ENCODE measurements around the gene ME3.
"Not testable (repeated sequence)": the region's sequence is repeated elsewhere in the genome, so short reads cannot be mapped to it uniquely, and the experiment has no call there.

The ME3 gene

GRCh38 chr11:86663761-86664160, 8.7 kb downstream of the ME3 start:
- DNase-seq (ENCODE audit: low read depth) = no peak

DNA sequence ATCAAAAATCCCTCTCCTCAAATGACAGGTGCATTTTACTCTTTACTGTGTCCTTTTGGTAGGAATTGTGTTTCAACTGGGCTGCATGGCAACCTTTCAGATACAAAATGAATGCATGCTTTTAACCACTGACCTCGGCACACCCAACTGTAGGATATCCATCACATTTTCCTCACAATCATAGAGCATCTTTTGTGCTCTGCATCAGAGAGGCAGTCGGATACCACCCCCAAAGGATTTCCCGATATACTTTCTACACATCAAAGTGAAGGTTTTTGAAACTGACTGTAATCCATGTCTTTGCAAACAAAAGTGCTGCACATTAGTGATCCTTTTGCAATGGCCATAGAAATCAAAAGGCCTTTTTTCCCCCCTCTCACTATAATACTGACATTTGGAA, 9.1 kb downstream of the ME3 start:
- DNase-seq (ENCODE audit: low read depth) = no peak

DNA sequence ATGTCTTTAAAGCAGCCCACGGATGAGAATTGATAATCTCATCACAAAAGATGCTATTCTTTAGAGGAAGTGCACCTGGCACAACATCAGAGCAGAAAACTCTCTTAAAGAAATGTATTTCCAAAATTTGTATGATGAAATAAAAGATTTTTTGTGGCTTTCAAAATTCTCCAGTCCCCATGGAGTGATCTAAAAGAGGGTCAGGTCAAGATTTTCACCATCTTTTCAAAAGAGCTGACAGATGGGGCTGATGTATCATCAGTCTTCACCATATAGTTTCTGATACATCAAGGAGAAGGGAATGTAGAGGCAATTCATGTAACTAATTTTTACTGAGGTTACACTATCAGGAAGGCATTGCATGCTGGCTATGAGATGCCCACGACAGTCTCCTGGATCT, 11.7 kb downstream of the ME3 start:
- no peak for DNase-seq (ENCODE audit: low read depth)

- DNase-seq (ENCODE audit: low read depth) = no peak
These were observed 12.3 kb downstream of the ME3 start for GRCh38 chr11:86660088-86660487.

- DNase-seq (ENCODE audit: low read depth) = no peak
These were observed 13.9 kb downstream of the ME3 start for GRCh38 chr11:86658534-86658933.

DNA sequence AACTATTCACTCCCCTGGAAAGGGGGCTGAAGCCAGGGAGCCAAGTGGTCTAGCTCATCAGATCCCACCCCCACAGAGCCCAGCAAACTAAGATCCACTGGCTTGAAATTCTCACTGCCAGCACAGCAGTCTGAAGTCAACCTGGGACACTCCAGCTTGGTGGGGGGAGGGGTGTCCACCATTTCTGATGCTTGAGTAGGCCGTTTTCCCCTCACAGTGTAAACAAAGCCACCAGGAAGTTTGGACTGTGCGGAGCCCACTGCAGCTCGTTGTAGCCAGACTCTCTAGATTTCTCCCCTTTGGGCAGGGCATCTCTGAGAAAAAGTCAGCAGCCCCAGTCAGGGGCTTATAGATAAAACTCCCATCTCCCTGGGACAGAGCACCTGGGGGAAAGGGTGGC, 27.2 kb downstream of the ME3 start:
- DNase-seq (ENCODE audit: low read depth) = not testable (repeated sequence)

- DNase-seq (ENCODE audit: low read depth) = no peak
These were observed 28.1 kb downstream of the ME3 start for GRCh38 chr11:86644291-86644690.

DNA sequence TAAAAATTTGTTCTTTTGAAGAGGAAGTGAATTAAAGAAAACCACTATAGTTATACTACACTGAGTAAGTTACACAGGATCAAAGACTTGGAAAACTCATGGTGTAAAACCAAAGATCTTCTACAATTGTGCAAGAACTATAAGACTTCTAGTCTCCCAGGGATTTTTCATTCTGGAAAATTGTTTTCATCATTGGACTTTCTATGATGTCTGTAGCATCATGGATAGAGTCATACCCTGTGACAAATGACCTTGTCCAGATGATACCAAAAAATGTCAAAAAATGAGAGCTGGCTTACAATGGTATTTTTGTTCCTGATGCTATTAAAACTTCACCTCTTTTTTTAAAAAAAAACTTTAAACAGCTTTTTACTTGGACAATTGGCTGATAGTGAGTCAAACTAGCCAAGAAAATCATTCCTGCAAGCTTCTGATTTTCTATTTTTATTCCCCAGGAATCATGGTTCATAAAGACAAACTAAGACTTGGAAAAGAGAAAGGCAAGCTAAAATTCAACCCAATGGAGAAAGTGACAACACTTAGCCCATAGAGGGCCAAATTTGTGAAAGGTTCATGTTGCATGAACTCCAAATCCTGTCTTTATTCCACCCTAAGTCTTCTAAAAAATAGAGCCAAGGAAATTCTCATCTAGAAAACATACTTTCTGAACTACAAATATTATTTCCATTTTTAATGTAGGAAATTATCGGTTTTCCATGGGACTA, 30.7 kb downstream of the ME3 start:
- no peak for DNase-seq (ENCODE audit: low read depth)

DNA sequence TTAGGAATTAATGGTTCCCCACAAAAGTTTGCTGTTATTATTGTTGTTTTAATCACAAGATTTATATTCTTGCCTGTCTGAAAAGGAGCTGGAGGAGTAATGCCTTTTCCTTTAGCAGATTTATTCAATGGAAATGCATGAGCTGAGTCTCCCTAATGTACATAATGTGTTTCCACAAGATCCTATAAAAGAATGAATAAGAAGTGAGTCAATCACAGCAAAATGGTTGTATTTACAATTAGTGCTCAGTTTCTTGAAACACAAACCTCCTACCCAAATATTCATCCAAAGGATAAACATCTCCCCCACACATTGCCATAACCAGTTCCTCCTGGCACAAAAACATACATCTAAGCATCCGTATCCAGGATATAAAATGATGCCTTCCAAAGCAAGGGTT, 33.3 kb downstream of the ME3 start:
- DNase-seq (ENCODE audit: low read depth) = no peak

- DNase-seq (ENCODE audit: low read depth) = no peak
These were observed 33.7 kb downstream of the ME3 start for GRCh38 chr11:86638673-86639072.

DNA sequence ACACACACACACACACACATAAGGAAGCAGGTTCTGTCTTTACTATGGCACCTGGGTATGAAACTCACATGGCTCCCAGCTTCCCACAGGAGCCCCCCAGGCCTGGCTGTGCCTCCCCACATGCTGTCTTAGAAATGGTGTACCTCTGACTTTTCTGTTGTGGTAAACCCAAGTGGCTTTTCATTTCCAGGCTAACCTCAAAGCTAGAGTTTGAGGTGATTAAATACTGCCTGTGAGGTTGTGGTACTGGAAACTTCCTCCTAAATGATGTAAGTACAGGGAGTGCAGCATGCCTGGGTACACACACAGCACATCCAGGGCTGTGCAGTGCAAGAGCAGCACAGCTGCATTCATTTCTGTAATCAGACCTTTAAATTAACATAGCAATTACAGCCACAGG, 34.4 kb downstream of the ME3 start:
- DNase-seq (ENCODE audit: low read depth) = no peak

GRCh38 chr11:86636275-86636674, 36.1 kb downstream of the ME3 start:
- no peak for DNase-seq (ENCODE audit: low read depth)

DNA sequence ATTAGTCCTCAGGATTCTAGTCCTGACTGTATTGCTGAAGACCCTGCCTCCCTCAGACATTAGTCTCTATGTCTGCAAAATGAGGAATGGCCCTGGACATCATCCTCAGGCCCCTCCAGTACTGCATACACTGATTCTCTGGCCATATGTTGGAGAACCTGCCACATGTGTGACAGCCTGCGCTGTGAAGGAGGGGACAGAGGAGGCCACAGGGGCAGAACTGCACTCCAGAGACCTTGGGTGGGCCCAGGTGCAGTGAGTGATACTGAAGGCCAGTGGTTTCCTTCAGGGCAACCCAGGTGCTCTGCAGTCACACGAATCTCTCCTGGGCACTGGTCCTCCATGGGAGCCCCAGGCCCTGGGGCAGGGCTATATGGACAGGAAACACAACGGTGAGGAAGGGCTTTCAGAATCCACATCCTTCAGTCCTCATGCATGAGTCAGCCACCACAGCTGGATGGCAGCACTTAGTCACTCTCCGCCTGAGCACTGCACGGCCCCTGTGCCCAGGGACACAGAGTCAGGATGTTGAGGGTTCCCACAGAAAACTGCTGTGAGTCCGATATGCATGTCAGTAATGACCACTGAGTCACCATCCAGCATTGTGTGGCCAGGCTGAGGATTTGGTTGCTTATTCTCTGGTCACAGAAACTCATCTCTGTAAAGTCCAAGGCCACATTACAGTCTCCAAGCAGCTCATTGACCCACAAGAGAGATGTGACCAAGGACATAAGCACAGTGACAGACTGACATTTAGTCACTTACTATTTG, 39.7 kb downstream of the ME3 start:
- no peak for DNase-seq (ENCODE audit: low read depth)

DNA sequence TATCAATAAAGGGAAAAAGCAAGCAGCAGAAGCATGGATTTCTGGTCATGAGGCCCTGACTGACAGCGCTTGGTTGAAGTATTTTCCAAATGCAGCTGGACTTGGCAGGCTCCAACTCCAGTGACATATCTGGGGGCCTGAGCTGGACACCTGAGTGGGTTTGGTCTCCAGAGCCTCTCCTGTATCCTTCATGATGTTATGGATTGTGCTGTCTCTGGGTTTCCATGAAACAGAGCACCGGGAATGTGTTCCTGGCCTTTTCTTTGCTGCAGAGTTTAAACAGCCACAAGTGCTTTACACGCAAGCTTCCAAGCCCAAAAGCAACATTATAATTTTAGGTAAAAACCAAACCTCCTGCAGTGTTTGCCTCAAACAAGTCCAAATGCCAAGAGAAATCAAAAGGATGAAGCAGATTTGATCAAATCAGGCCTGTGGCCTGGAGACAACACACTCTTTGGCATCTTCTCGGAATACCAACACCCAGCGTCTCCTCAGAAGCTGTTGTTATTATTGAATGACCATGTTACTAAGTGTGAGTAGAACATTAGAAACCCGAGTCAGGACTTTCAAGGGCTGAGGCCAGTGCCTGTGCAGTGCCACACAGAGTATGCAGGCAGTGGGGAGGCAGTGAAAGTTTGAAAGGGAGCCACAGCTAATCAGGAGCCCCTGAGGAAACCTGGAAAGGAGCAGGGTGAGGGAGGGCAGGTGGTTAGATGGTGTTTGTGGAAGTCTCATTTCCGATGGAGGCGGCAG, 42.0 kb downstream of the ME3 start:
- DNase-seq (ENCODE audit: low read depth) = no peak

GRCh38 chr11:86629045-86629706, 43.2 kb downstream of the ME3 start:
- DNase-seq (ENCODE audit: low read depth) = no peak

DNA sequence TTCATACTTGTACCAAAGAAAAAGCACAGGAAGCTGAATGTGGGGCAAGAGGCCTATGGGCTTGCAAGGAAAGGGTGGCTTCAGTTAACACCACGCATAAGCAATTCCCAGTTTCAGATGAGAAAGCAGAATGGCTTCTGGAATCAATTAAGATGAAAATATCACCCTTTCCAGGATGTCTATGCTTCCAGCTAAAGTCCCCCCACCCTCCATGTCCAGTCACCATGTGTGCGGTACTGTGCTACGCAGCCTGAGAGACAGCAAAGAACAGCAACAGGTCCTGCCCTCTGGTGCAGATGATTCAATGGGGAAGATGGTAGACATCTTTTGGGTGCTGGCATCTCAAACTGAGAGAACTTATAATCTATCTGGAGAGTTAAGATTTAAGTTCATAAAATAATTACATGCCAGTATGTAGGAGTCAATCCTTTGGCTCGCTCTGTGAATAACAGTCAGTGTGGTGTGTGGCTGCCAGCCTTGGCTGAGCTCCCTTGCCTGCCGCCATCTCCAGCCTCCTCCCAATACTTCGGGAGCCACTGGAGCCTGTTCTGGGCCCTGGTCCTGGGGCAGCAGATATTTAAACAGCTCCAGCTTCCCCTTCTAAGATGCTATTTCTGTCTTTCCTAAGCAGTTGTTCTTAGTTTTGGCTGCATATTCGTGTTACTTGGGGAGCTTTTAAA, 44.5 kb downstream of the ME3 start:
- DNase-seq (ENCODE audit: low read depth) = no peak

DNA sequence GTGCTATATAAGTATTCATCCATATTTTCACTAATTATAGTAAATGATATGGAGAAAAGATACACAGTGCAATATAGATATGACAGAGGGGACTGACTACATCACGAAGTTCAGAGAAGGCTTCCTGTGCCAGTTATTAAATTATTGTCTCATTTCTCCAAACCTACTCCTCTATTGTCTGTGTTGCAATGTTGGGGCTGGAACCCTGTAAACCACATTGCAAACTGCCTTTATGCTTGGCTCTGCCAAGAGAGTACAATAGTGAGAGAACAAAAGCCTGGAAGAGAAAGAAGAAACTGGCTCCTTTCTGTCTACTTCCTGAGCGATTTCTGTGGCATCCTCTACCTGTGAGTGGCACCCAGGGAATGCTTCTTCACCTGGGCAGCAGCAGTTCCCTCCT, 46.4 kb downstream of the ME3 start:
- DNase-seq (ENCODE audit: low read depth) = no peak

DNA sequence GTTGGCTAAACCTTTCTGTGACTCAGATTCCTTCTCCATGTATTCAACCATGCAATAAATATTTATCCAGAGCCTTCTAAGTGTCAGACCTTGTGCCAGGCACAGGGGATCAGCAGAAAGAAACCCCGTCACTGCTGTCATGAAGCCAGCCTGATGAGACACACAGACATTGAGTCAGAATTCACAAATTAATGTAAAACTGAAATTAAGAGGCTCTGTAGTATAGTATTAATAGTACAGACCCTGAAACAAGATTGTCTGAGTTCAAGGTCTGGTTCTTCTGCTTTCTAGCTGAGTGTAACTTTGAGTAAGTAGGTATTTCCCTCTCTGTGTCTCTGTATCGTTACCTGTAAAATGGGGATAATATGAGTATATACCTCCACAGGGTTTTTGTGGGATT, 46.9 kb downstream of the ME3 start:
- no peak for DNase-seq (ENCODE audit: low read depth)

DNA sequence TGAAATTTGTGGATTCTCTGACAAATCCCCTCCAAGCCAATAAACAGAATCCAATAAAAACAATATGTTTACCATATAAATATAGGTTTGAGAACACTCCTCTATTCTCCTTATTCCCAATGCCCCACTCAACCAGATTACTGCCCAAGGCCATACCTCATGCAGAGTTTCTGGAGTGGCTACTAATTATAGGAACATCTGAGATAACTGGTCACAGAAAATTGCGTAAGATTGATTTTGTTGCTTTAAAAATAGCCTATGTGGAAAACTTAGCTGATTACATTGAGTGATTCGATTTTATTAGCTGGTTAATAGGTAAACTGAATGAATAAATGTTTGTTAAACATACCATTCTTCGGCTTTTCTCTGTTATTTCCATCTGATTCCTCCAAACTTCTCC, 48.0 kb downstream of the ME3 start:
- no peak for DNase-seq (ENCODE audit: low read depth)

GRCh38 chr11:86623736-86624135, 48.7 kb downstream of the ME3 start:
- DNase-seq (ENCODE audit: low read depth) = no peak

GRCh38 chr11:86623041-86623621, 49.3 kb downstream of the ME3 start:
- DNase-seq (ENCODE audit: low read depth) = no peak

DNA sequence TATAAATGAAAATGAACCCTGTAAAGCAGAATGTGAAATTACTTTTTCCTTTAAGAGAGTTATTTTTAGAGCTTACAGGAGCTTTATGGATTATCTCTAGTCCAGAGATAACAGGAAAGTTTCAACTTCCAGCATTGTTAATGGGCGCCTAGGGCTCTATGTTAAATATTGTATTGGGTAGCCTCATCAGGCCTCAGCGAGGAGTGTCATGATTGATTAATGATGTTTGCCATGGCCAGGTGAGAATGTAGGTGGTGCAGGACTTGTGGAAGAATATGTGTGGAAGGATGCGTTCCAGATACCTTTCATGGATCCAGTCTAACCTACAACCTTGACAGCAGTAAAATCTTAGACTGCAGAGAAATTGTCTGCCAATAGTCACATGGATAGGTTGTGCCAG, 50.6 kb downstream of the ME3 start:
- DNase-seq (ENCODE audit: low read depth) = no peak

Data from activated T-helper 9 cell treated with anti-CD3 and anti-CD28 coated beads, Interleukin-2, amount 50 U/mL, for 16 hours (primary cell).